DMS53 treated with DMSO at 0.1 percent for 48 hours (cell line): ENCODE data around the gene USP6.
"Not testable (repeated sequence)": the region's sequence is repeated elsewhere in the genome, so short reads cannot be mapped to it uniquely, and the experiment has no call there.

Experiments used
- DNase-seq: peaks from one replicate; lab custom pipeline; 2025; ENCODE audit not compliant: unreplicated experiment; lab: John Stamatoyannopoulos, UW

The USP6 gene

DNA sequence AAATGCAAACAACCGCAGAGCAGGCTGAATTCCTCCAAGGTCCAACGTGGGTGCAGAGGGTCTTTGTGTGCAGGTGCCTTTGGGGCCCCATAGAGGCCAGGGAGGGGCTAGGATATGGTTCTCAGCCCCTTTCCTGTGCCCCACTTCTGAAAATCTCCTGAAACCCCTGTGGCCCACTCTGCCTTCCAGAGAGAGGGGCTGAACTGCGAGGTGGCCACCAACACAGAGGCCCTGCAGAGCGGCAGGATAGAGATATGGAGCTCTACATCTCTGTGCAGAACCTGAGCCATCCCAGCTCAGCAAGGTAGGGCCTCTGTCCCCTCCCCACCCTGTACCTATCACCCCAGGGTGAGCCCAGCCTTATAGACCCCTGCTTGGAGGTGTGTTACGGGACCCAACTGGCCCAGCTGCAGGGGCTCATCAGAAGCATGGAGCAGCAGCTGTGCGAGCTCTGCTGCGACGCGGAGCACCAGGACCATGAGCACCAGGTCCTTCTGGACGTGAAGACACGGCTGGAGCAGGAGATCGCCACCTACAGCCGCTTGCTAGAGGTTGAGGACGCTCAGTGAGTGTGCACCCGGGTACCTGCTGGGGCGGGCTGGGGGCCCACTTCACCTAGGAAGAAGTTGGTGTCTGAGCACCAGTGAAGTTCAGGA lies 5.5 kb downstream of the USP6 start:
- DNase-seq = no peak

DNA sequence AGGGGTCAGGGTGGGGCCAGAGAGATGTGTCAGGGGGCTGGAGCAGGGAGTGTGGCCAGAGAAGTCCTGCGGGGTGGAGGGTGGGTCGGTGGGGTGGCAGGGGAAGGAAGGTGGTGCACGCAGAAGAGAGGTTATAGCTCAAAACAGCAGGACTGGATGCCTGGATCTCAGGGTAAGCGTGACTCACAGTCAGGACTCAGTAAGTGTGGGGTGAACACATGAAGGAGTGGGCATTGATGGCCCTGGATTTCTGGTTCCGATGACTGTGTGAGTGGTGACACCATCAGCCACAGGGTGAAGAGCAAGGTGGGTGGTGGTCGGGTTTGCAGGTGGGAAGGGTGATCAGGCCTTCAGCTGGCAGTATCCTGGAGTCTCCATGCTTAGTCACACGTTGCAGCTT lies 6.2 kb downstream of the USP6 start:
- DNase-seq = not testable (repeated sequence)

DNA sequence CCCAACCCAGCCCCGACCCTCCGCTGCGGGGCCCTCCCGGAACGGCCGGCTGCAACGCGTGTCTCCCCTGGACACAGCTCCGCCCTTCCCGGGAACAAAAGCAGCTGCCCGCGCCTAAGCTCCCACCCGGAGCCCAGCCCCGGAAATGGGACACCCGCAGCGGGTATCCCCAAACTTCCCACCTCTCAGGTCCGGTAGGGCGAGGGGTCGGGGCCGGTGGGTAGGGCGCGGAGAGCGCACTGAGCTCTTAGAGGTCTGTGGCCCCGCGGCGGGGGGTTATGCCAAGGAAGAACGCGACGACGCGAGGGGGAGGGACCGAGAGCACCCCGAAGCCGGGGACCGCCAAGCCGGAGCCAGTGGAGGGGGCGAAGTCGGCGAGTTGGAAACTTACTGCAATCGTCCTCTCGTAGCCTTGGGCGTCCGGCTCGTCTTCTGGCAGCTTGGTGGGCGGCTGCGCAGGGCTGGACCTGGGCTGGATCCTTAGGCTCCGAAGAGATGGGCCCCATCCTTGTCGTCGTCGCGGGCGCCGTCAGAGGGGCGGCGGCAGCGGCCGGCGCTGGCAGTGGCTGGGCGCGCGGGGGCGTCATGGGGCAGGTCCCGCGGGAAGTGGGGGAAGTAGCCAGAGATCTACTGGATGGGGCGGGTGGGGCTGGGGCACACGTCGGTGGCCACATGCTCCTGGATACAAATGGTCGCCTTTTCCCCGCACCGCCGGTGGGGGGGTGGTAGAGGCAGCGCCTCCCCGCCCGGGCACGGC lies 6.9 kb downstream of the USP6 start:
- no peak for DNase-seq

DNA sequence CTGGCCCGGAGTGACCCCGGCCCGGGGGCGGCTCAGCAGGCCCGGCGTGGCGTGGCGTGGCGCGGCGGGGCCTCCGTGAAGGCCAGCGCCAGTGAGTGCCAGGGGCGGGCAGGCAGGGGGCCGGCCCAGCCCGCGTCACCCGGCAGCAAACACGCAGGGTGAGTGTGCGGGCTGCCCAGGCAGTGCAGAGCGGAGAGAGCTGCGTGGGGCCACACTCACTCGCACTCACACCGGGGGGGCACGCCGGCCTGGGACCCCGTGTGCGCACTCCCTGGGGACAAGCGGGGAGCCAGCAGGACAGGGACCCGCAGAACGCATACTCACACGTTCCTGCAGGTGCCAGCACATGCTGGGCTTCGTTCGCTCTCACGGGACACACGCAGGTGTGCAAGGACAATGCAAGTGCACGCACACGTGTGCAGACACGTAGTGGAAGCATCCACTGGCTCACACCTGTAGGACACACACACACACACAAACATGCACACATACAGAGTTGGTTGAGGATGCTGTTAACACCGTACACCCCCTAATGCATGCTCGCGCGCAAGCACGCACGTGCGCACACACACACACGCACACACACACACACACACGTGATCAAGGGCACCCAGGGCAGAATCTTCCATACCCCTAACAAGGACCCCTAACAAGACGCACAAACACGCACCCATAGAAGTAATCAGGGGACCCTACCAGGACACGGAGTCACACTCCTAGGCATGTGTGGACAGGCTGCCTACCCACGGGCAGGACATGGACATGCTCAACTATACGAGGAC lies 7.7 kb downstream of the USP6 start:
- no peak for DNase-seq

DNA sequence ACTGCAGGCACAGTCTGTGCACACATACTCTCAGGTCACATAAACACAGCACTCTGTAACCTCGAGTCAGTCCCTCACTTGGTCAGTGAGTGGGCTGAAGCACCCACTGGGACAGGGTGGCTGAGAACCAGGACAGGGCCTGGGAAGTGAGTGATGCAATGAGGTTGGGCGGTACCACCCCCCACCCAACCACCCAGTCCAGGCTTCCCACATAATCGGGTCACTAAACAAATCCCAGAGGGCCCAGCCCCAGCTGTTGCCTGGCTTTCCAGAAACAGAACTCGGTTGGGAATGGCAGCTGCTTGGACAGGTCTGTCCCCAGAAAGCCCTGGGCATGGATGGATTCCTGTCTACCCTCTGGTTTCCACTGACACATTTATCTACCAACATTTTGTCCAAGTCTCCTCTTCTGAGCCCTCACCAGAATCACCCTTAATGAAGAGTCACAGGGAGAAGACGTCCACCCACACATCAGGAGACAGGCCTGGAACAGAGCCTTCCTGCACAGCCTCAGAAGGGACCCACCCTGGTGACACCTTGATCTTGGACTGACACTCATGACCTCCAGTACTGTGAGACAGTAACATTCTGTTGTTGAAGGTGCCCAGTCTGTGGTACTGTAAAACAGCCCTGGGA lies 8.4 kb downstream of the USP6 start:
- not testable (repeated sequence) for DNase-seq

DNA sequence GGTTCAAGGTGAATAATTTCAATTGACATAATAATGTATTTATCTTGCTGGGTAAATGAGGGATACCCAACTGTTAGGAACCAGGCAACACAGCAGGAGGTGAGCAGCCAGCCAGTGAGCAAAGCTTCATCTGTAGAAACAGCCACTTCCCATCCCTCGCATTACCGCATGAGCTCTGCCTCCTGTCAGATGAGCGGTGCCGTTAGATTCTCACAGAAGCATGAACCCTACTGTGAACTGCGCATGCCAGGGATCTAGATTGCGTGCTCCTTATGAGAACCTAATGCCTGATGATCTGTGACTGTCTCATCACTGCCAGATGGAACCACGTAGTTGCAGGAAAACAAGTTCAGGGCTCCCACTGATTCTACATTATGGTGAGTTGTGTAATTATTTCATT lies 9.1 kb downstream of the USP6 start:
- not testable (repeated sequence) for DNase-seq

DNA sequence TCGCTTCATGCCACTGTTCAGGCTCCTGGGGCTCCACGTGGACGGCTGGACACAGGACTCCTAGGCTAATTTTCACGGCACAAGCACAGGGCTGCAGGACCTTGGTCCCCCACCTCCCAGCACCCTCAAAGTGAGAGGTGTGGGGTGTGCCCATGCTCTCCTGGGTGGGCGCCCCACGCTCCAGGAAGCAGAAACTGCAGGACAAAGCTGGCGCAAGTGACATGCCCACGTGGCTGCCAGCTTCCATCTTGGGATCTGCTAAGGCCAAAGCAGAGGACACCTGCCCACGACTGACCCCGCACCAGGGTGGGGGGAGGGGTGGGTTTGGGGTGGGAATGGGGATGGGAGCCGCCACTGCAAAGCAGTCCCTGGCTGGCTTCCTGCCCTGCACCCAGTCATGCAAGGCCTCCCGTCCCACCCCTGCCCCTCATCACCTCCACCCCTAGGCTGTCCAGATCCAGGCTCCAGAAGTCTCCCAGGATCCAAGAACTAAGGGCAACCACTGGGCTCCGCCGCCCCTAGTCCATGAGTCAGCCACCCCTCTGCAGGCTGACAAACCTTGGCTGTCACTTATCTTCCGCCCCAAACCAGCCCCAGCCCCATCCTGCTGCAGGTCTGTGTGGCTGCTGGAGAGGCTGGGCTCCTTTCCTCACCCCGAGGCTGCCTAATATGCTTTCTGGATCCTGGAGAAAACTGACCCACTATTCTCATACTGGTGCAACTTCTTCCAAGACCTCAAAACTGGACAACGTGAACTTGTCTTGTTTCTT lies 11.1 kb downstream of the USP6 start:
- no peak for DNase-seq

DNA sequence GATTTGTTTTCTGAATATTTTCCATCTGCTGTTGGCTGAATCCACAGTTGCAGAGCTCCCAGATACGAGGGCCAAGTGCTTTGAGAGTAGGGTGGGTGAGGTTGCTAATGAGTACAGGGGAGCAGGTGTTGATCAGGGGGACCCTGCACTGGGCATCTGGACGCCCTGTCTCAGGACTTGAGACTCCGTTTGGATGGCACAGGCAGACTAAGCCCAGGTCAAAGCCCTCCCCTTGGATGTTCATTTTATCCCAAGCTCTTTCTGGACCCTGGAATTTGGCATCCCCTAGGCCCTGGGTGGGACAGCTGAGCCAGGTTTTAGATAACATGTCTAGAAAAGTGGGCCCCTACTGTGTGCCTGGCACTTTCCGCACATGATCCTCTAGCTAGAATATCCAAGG lies 12.1 kb downstream of the USP6 start:
- DNase-seq = no peak

DNA sequence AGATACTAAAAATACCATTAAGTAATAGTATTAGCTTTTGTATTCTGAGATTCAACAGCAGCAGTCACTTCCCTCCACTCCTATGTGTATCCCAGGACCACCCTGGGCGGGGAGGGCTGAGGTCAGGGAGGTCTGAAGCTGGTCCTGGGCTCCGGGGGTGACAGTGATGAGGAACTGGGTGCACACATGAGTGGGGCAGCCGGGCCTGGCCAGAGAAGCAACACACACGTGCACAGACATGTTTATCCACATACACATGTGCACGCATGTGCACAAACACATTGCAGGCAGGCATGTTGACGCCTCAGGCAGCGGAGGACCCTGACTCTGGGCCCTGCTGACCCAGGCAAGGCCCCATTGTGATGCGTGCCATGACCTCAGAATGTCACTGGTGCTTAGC lies 12.6 kb downstream of the USP6 start:
- DNase-seq = not testable (repeated sequence)

DNA sequence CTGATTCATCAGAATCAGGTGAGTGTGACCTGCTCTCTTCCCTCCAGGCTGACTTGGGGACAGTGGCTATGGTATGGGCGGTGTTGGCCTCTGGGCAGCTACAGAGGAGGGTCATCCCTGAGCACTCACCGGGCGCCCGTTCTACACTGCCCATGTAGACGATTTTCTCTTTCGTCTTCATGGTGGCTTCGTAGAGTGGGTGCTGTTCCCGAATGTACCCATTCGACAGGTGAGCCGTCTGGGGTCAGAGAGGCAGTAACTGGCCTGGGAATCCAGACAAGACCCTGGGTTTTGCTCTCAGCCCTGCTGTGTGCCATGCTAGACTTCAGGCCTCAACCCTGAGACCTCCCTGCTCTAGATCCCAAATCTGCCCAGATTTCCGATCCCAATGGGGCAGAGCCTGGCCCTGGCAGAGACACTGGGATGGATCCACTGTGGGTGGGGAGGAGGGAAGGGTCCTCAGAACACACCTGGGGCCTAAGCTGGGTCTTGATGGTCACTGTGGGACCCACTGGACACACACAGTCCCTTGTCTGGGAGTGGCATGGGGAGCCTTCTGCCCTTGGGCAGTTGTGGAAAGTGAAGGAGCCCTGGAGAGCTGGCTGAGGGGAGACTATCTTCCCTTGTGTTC lies 13.2 kb downstream of the USP6 start:
- no peak for DNase-seq

DNA sequence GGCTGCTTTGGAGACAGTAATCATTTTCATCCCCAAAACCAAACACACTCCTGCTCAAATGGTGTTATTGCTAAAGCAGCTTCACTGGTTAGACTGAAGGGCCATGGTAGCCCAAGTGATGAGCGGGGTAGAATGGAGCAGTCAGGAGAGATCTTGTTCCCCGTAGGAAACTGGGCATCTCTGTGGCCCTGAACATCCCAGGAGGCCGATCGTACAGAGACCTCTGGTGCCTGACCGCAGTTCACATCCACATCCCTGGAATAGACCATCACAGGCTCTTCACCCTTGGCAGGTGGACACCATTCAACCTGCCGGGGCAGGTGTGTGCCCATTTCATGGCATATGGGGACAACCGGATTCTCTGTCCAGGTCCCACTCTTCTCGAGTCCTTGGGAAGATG lies 13.9 kb downstream of the USP6 start:
- not testable (repeated sequence) for DNase-seq

DNA sequence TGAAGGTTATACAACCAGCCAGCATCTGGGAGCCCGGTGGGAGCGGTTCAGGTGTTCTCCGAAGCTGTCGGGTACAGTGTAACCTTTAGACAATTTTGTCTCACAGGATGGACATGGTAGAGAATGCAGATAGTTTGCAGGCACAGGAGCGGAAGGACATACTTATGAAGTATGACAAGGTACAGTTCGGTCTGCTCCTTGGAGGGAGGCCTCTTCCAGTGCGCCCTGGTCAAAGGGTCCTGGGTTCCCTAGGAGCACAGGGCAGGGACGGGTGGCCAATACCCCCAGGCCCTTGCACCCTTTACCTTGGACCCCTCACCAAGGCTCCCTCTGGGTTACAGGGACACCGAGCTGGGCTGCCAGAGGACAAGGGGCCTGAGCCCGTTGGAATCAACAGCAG lies 14.4 kb downstream of the USP6 start:
- not testable (repeated sequence) for DNase-seq

DNA sequence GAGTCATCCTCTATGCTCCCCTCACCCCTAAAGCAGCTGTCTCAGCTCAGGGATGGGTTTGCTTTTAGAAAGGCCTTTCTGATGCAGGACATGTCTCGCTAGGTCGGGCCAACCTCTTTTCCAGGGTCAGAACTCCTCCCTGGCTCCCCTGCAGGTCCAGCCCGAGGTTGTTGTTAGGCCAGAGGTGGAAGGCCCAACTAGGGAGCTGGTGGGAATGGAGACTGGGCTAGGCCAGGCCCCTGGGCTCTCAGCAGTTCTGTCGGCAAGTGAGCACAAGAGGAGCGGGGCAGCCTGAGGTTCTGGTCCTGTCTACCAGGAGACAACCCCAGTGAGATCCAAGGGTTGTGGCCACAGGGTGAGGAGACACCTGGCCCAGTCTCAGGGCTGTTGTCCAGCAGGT lies 14.9 kb downstream of the USP6 start:
- not testable (repeated sequence) for DNase-seq

DNA sequence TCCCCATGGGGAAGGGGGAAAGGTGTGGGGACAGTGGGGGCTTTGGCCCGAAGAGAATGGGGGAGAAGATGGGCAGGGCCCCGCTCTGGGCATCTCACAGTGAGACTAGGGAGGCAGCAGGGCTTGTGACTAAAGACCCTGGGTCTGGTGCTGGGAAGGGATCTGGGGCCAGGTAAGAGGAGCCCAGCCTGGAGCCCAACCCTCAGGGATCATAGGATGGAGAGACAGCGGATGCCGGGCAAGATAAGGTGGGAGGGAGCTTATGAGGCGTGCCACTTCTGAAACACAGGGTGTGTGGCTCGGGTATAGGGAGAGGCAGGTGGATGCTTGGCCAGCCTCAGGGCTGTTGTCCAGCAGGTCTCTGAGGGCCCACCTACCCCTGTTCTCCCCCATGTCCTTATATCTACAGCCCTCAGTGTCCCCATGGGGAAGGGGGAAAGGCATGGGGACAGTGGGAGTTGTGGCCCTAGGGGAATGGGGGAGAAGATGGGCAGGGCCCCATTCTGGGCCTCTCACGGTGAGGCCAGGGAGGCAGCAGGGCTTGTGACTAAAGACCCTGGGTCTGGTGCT lies 15.4 kb downstream of the USP6 start:
- no peak for DNase-seq

DNA sequence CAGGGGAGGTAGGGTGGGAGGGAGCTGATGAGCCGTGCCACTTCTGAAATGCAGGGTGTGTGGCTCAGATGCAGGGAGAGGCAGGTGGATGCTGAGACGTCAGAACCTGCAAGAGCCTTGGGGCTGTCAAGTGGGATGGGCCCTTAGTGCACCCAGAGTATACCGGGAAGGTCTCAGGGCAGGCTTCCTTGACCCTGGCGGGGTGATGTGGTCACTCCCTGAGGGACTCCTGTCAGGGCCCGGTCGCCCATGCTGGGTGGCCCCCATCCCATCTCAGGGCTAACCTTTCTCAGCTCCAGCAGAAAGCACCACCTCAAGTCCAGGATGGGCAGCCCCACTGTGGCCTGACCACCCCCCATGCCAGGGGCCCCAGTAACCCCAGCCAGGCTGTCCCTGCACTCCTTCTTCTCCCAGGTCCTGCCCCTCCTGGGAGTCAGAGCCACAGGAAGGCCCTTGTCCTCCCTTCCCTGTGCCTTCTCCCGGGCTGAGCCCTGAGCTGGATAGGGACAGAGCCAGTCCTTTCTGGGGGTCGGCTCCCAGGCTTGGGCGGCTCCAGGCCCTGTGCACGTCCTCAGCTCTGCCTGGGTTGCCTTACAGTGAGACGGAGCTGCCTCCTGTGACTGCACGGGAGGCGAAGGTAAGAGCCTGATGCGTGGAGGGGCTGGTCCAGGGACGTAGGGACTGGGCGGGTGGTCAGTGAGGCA lies 16.1 kb downstream of the USP6 start:
- not testable (repeated sequence) for DNase-seq

DNA sequence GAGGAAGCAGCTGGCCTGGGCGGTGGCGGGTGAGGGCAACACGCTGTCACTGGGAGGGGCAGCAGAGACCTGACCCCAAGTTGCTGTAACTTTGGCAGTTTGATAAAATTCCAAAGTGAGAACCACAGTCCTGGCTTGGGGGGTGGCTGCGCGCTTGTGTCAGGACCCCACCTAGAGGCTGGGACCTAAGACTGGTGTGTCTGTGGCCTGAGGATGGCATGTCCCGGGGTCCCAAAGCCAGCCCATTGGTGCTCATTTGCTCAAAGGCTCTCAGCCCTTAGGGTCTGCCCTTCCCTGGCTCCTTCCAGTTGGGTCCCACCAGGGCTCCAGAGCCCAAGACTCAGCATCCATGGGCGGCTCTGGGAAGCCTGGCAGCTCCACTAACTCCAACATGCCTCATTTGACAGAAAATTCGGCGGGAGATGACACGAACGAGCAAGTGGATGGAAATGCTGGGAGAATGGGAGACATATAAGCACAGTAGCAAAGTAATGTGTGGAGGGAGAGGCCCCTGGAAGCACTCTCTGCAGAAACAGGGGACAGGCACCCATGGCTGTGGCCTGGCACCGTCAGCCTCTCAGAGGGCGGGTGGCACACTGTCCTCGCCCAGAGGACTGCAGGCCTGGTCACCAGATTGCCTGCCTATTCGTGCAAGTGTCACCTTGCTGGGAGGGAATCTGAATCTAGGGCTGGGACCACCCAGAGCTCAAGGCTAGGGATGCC lies 16.8 kb downstream of the USP6 start:
- not testable (repeated sequence) for DNase-seq

DNA sequence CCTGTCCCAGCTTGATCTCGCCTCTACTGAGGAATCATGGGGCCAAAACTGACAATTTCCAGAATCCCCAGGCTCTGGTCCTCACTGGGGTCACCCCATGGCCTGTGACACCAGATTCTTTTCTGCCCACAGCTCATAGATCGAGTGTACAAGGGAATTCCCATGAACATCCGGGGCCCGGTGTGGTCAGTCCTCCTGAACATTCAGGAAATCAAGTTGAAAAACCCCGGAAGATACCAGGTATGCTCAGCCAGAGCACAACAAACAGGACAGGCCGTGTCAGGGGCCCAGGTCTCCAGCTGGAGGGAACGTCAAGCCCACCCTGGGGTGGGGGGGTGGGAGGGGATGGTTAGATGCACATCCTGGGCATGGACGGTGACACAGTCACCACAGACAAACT lies 17.5 kb downstream of the USP6 start:
- DNase-seq = no peak

DNA sequence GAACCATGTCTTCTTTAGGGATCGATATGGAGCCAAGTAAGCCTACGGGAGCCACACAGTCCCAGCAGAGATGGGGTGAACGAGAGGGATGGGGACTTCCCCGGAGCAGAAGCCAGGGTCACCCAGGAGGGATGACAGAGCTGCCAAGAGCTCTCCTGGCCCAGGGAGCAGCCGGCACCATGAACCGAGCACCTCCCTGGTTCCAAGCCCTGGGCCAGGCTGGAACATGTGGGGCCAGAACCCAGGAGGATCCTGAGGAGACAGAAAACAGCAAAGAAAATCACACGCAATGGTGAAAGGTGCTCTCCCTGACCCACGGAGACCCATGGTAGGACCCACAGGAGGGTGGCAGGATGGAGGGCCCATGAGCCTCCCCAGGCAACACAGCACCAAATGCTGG lies 18.1 kb downstream of the USP6 start:
- DNase-seq = not testable (repeated sequence)

DNA sequence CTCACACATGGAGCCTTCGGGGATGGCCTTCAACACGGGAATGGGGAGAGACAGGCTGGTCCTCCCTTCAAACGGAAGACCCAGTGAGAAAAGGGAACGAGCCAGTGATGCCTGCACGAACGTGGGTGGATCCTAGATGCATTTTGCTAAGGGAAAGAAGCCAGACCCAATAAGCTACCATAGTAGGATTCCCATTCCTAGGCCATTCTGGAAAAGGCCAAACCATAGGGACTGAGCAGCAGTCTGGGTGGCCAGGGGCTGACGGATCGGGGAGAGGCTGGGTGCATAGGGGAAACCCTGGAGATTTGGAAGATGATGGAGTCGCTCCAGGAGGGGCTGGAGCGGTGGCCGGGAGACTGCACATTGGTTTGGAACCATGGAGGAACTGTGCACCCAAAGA lies 18.7 kb downstream of the USP6 start:
- not testable (repeated sequence) for DNase-seq
